GM18909 (cell line): ENCODE data around the gene ANO4.
"Not testable (repeated sequence)": the region's sequence is repeated elsewhere in the genome, so short reads cannot be mapped to it uniquely, and the experiment has no call there.

Source experiments
- ATAC-seq: cut with Tn5 transposase; IDR thresholded peaks from one replicate; pipeline ENCODE4 v1.9.1; 2021; ENCODE audit warnings: mild to moderate bottlenecking; ENCODE audit not compliant: unreplicated experiment, poor library complexity

ANO4 gene

DNA sequence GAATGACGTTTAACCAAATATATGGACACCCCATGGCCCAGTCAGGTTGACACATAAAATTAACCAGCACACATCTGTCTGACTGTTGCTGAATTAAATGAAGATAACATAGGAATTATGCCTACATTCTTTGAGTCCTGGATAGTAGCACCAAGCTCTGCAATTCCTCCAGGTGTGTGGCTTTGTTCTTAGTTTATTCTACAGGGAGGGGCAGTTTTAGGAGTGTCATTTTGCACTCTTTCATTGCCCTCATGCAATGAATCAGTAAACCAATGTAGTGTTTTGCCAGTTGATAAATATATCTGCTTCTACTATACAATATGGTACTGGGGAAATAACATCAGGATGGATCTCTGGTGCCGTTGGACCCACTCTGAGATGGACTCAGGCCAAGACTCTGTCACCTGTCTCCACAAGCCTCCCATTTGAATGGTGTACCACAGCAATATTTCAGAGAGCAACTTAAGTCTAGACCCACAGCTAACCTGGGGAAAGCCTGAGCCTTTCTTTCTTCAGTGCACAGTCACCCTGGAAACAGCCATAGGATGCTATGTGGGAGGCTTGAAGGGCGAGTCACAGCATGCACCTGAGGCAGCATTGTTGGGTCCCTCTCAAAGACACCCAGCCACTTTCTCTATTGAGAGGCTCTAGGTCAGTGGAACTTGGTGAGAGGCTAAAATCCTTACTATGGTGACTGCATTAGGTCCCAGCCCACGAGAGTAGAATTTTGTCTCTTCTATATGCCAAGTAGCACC, 73.2 kb downstream of the ANO4 start:
- no peak for ATAC-seq

- ATAC-seq: no peak
Measured at GRCh38 chr12:100868487-100868886, 73.9 kb downstream of the ANO4 start.

- no peak for ATAC-seq
Measured at GRCh38 chr12:100871195-100871734, 76.7 kb downstream of the ANO4 start.

GRCh38 chr12:100875156-100875555, 80.6 kb downstream of the ANO4 start:
- no peak for ATAC-seq

DNA sequence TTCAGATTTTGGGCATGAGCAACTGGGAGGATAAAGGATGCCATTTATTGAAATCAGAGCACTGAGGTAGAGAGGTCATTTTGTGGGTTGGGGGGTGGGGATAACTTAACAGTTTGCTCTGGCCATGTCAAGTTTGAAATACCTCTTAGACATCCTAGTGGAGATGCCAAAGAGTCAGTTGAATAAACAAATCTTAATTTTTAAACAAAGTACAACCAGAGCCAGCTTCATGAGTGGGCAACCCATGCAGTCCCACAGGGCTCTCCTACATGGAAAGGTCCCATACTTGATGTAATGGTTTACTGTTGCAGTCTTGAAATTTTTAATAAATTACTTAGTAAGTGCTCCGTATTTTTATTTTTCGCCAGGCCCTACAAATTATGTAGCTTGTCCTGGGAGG, 81.2 kb downstream of the ANO4 start:
- ATAC-seq: no peak

- no peak for ATAC-seq
Measured at GRCh38 chr12:100877776-100878175, 83.2 kb downstream of the ANO4 start.

DNA sequence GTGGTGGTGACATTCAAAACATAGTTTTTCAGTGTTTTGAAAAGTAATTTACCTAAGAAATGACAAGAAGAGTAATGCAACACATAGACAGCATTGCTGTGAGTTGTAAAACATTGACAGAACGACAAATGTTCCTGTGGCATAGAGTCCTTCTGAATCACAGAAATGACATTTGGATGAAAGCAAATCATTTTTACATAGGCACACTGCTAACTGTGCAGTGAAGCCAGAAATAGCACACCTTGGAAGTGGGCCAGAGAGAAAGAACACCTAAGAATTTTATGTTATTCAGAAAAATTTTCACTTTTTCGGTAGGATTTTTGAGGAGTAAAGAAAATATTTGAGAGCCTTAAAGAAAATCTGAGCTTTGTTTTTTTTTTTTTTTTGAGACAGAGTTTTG, 100.6 kb downstream of the ANO4 start:
- ATAC-seq: no peak

- ATAC-seq: no peak
Measured at GRCh38 chr12:100896192-100896591, 101.6 kb downstream of the ANO4 start.

GRCh38 chr12:100897240-100897639, 102.7 kb downstream of the ANO4 start:
- ATAC-seq: no peak

GRCh38 chr12:100899301-100899700, 104.7 kb downstream of the ANO4 start:
- ATAC-seq: no peak

- no peak for ATAC-seq
Measured at GRCh38 chr12:100900808-100901207, 106.2 kb downstream of the ANO4 start.

DNA sequence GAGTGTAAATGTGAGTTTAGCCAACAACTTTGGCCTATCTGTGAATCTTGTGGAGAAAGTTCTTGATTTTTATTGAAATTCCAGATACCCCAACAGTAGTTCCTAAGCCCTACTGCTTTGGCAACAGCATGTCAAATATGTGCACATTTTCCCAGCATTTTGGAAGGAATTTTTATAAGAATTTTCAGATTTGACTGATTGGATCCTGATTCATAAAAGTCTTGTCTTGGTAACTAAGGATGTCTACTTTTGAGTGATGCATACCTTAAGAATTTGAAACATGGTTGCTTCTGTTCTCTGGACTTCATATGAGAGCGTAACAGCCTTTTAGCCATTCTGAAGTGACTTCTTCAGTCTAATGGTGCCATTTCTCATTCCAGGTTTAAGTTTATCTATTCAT, 106.7 kb downstream of the ANO4 start:
- no peak for ATAC-seq

DNA sequence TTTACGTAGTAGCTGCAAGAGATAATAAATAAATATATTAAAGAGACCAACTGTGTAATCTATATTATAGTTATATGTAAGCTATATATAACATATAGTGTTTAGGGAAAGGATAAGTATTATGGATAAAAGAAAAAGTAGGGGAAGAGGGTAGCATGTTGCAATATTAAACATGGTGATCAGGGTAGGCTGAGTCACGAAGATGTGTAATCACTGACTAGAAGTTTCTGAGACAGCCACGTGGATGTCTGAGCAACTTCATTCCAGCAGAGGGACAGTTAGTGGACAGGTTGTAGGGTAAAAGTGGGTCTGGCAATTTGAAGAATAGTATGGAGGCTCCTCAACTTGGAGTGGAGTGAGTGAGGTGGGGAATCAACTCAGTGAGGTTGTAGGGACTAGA, 109.7 kb downstream of the ANO4 start:
- ATAC-seq: no peak

DNA sequence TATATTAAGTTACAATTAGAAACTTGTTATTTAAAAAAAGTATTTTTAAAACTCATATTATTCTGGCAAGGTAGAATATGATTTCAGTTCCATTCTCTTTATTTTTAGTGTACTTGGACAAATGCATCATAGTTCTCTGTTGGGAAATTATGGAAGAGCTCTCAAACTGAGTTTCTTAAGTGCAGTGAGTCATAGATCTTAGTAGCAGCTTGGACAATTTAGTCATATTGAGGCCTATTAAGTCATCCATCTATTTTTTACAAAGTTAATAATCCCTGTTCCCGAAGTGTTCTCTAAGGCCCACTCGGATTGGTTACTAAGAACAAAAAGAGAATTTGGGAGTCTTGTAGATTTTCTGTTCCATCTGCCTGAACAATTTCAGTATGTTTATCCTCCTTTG, 113.9 kb downstream of the ANO4 start:
- ATAC-seq: no peak

DNA sequence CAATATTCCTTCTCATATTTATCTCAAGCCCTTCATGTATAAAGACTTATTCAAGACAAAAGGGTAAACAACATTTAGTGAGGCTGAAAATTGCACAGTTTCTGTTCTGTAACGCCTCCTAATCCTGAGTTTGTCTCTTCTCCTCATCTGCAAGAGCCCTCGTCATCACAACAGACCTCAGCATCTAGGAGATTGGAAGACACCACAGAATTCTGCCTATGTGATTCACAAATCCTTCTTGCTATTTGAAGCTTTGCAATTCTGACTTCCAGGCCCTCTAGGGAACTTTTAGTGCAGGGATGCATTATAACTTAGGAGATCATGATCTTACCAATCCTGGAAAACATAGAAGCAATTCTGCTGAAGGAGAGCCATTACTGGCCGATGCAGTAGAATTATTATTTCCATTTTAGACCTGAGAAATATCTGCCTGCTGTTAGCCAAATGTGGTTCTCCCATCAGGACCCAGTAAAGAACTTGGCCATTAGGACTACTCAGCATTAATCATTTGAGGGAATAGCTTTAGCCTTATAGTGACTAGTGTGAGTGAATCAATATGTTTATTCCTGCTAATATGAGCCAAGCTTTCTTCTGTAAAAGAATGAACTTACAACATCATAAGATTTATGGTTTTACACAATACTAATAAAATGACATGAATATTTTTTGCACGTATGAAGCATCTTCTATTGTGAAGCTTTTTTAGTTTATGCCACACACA, 119.5 kb downstream of the ANO4 start:
- ATAC-seq: no peak

GRCh38 chr12:100919116-100919515, 124.5 kb downstream of the ANO4 start:
- no peak for ATAC-seq

DNA sequence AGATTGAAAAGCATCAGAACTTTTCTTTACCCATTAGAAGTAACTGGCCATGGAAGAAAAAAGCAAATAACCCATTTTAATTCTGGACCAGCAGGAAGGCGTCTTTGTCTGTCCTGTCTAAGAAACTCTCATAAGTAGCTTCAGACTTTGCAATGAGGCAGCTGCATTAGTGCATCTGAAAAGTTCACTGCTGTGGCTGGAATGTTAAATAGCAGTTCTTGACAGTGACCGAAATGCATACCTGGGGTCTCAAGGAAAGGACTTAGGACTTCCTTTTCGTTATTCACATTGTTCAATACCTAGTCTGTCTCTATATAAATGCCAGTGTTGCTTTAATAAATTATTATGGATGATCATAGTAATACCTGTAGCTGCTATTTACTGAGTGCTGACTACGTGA, 125.9 kb downstream of the ANO4 start:
- ATAC-seq: no peak

- ATAC-seq: no peak
Measured at GRCh38 chr12:100926669-100927248, 132.2 kb downstream of the ANO4 start.

- no peak for ATAC-seq
Measured at GRCh38 chr12:100927826-100928225, 133.2 kb downstream of the ANO4 start.

DNA sequence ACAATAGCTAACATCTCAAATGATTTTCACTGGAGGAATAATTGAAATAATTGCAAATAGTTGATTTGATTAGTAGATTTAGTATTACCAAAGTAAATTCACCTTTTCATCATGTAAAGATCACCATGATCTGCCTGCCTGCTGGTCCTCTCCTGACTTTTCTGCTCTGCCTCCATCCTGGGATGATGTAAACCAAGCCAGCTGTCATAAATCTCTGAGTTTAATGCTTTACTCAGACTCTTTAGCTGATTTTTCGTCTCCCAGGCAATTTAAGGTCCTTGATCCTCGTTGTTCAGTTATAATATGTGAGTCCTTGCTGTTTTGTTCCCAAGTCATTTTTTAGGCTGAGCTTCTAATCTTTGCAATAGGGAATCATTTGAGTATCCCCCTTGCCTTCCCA, 138.0 kb downstream of the ANO4 start:
- ATAC-seq: no peak

GRCh38 chr12:100933531-100933930, 139.0 kb downstream of the ANO4 start:
- ATAC-seq: not testable (repeated sequence)
